ENCODE measurements around the gene OR51B2. TPM values are rescaled to one million over a fixed set of nuclear protein-coding genes. Genes with fewer than 3 reads are reported as not detected.
"Not testable (repeated sequence)": the region's sequence is repeated elsewhere in the genome, so short reads cannot be mapped to it uniquely, and the experiment has no call there.

Gene OR51B2
- polyA plus RNA-seq (2012; ENCODE audit: missing spikeins): not detected

- TF ChIP-seq TAF1 (IDR thresholded peaks at IDR 0.05; ENCODE audit: borderline replicate concordance, low read depth, low read length) (no peak), POLR2A (IDR thresholded peaks at IDR 0.05; ENCODE audit: low read depth, low read length) (no peak), POLR2AphosphoS5 (IDR thresholded peaks at IDR 0.05; ENCODE audit: low read depth, low read length) (no peak)
- no peak for FAIRE-seq
- no peak for DNase-seq (ENCODE audit: insufficient read length)
These were observed at the start of gene OR51B2 for GRCh38 chr11:5324197-5324596. Gene OR51B2, minus strand, starts transcription at chr11:5324297. Its CDS starts 0 bp downstream, at chr11:5324297.

GRCh38 chr11:5369789-5370188 is 45.7 kb upstream of the OR51B2 start:
- no peak for FAIRE-seq

GRCh38 chr11:5368502-5369043 is 44.5 kb upstream of the OR51B2 start:
- TF ChIP-seq TAF1 (IDR thresholded peaks at IDR 0.05; ENCODE audit: borderline replicate concordance, low read depth, low read length): no peak
- TF ChIP-seq POLR2AphosphoS5 (IDR thresholded peaks at IDR 0.05; ENCODE audit: low read depth, low read length): no peak
- no peak for TF ChIP-seq POLR2A (IDR thresholded peaks at IDR 0.05; ENCODE audit: low read depth, low read length)
- DNase-seq (ENCODE audit: insufficient read length) (no peak), FAIRE-seq (no peak)

More at GRCh38 chr11:5369789-5370188, 45.7 kb upstream of the OR51B2 start:
- TF ChIP-seq TAF1 (IDR thresholded peaks at IDR 0.05; ENCODE audit: borderline replicate concordance, low read depth, low read length): no peak
- TF ChIP-seq POLR2AphosphoS5 (IDR thresholded peaks at IDR 0.05; ENCODE audit: low read depth, low read length): no peak
- TF ChIP-seq POLR2A (IDR thresholded peaks at IDR 0.05; ENCODE audit: low read depth, low read length): no peak
- DNase-seq (ENCODE audit: insufficient read length): no peak

GRCh38 chr11:5367448-5368074 is 43.5 kb upstream of the OR51B2 start:
- FAIRE-seq (no peak), DNase-seq (ENCODE audit: insufficient read length) (no peak)
- no peak for TF ChIP-seq POLR2AphosphoS5 (IDR thresholded peaks at IDR 0.05; ENCODE audit: low read depth, low read length)
- no peak for TF ChIP-seq TAF1 (IDR thresholded peaks at IDR 0.05; ENCODE audit: borderline replicate concordance, low read depth, low read length)
- no peak for TF ChIP-seq POLR2A (IDR thresholded peaks at IDR 0.05; ENCODE audit: low read depth, low read length)

- DNase-seq (ENCODE audit: insufficient read length) (no peak), FAIRE-seq (no peak)
- no peak for TF ChIP-seq TAF1 (IDR thresholded peaks at IDR 0.05; ENCODE audit: borderline replicate concordance, low read depth, low read length)
- TF ChIP-seq POLR2A (IDR thresholded peaks at IDR 0.05; ENCODE audit: low read depth, low read length): no peak
- TF ChIP-seq POLR2AphosphoS5 (IDR thresholded peaks at IDR 0.05; ENCODE audit: low read depth, low read length): no peak
These were observed 42.8 kb upstream of the OR51B2 start for GRCh38 chr11:5366856-5367255.

- FAIRE-seq; DNase-seq (ENCODE audit: insufficient read length): not testable (repeated sequence)
These were observed 42.3 kb upstream of the OR51B2 start for GRCh38 chr11:5366365-5366764.

- TF ChIP-seq POLR2A (IDR thresholded peaks at IDR 0.05; ENCODE audit: low read depth, low read length) (no peak), TAF1 (IDR thresholded peaks at IDR 0.05; ENCODE audit: borderline replicate concordance, low read depth, low read length) (no peak), POLR2AphosphoS5 (IDR thresholded peaks at IDR 0.05; ENCODE audit: low read depth, low read length) (no peak)
- no peak for FAIRE-seq
- no peak for DNase-seq (ENCODE audit: insufficient read length)
These were observed 40.1 kb upstream of the OR51B2 start for GRCh38 chr11:5364214-5364613.

- DNase-seq (ENCODE audit: insufficient read length) (no peak), FAIRE-seq (no peak)
- TF ChIP-seq POLR2AphosphoS5 (IDR thresholded peaks at IDR 0.05; ENCODE audit: low read depth, low read length): no peak
- no peak for TF ChIP-seq POLR2A (IDR thresholded peaks at IDR 0.05; ENCODE audit: low read depth, low read length)
- no peak for TF ChIP-seq TAF1 (IDR thresholded peaks at IDR 0.05; ENCODE audit: borderline replicate concordance, low read depth, low read length)
These were observed 39.6 kb upstream of the OR51B2 start for GRCh38 chr11:5363679-5364078.

GRCh38 chr11:5362017-5362625 is 38.0 kb upstream of the OR51B2 start:
- FAIRE-seq (no peak), DNase-seq (ENCODE audit: insufficient read length) (no peak)
- TF ChIP-seq POLR2AphosphoS5 (IDR thresholded peaks at IDR 0.05; ENCODE audit: low read depth, low read length) (no peak), TAF1 (IDR thresholded peaks at IDR 0.05; ENCODE audit: borderline replicate concordance, low read depth, low read length) (no peak), POLR2A (IDR thresholded peaks at IDR 0.05; ENCODE audit: low read depth, low read length) (no peak)

GRCh38 chr11:5356031-5356430 is 31.9 kb upstream of the OR51B2 start:
- not testable (repeated sequence) for FAIRE-seq; DNase-seq (ENCODE audit: insufficient read length)

GRCh38 chr11:5351208-5351607 is 27.1 kb upstream of the OR51B2 start, which contains the start of gene OR51B6:
Gene OR51B6, plus strand, starts transcription at chr11:5351508. Its CDS starts 0 bp downstream, at chr11:5351508.
- FAIRE-seq (no peak), DNase-seq (ENCODE audit: insufficient read length) (no peak)
- TF ChIP-seq TAF1 (IDR thresholded peaks at IDR 0.05; ENCODE audit: borderline replicate concordance, low read depth, low read length) (no peak), POLR2A (IDR thresholded peaks at IDR 0.05; ENCODE audit: low read depth, low read length) (no peak)

GRCh38 chr11:5349550-5349949 is 25.5 kb upstream of the OR51B2 start:
- no peak for FAIRE-seq
- no peak for DNase-seq (ENCODE audit: insufficient read length)
- TF ChIP-seq POLR2AphosphoS5 (IDR thresholded peaks at IDR 0.05; ENCODE audit: low read depth, low read length) (no peak), POLR2A (IDR thresholded peaks at IDR 0.05; ENCODE audit: low read depth, low read length) (no peak), TAF1 (IDR thresholded peaks at IDR 0.05; ENCODE audit: borderline replicate concordance, low read depth, low read length) (no peak)
